Loucy (cell line): ENCODE results near the gene CLIP1.

Source experiments
- CTCF ChIP-seq: fragments of 200-600 bp; sonication (generic); conservative IDR thresholded peaks from 2 replicates; pipeline ENCODE4 v1.5.1; 2014; ENCODE audit warnings: mild to moderate bottlenecking, antibody characterized with exemption, low read length
- EZH2phosphoT487 ChIP-seq: fragments of 200-600 bp; IDR thresholded peaks from 2 replicates; pipeline ENCODE4 v1.6.1; 2018; ENCODE audit warnings: antibody characterized with exemption, mild to moderate bottlenecking, moderate library complexity, borderline replicate concordance

- TF ChIP-seq CTCF (no peak), EZH2phosphoT487 (no peak)
Observed at GRCh38 chr12:122228092-122228491, 194.4 kb downstream of the CLIP1 start.
